K562 (cell line): ENCODE measurements around the gene EFNB3. TPM values are rescaled to one million over a fixed set of nuclear protein-coding genes. Genes with fewer than 3 reads are reported as not detected.

Experiments used
- ATF7 ChIP-seq: fragments of 450-650 bp; IDR thresholded peaks from 2 replicates; pipeline ENCODE4 v1.7.1; 2014; ENCODE audit warnings: mild to moderate bottlenecking, moderate library complexity
- CTBP1 ChIP-seq: fragments of 450-650 bp; IDR thresholded peaks from 2 replicates; pipeline ENCODE4 v1.6.1; 2016; ENCODE audit warnings: borderline replicate concordance
- ELK3 ChIP-seq: fragments of 450-650 bp; formaldehyde crosslinking; IDR thresholded peaks from 2 replicates; pipeline ENCODE4 v1.4.0; 2020; ENCODE audit warnings: mild to moderate bottlenecking
- FOXJ2 ChIP-seq: fragments of 200-800 bp; sonication (Bioruptor generic); IDR thresholded peaks from 2 replicates; pipeline ENCODE4 v1.6.1; 2016; ENCODE audit warnings: missing genetic modification characterization, missing compliant biosample characterization
- HES1 ChIP-seq: fragments of 450-650 bp; IDR thresholded peaks from 2 replicates; pipeline ENCODE4 v1.6.1; 2016; ENCODE audit warnings: low read depth, mild to moderate bottlenecking, moderate library complexity
- MECOM ChIP-seq: fragments of 250-450 bp; sonication (Bioruptor Pico); IDR thresholded peaks from 2 replicates; pipeline ENCODE4 v1.8.0; 2022; ENCODE audit warnings: inconsistent platforms
- MIER1 ChIP-seq: fragments of 450-650 bp; IDR thresholded peaks from 2 replicates; pipeline ENCODE4 v1.6.1; 2016; ENCODE audit warnings: antibody characterized with exemption, mild to moderate bottlenecking, low read depth
- NFYB ChIP-seq: IDR thresholded peaks from 2 replicates; pipeline ENCODE4 v1.6.1; 2011; ENCODE audit warnings: mild to moderate bottlenecking, moderate library complexity; ENCODE audit not compliant: insufficient read length; ENCODE audit errors: extremely low read depth
- NR2F6 ChIP-seq: fragments of 450-650 bp; formaldehyde crosslinking; IDR thresholded peaks from 2 replicates; pipeline ENCODE4 v1.4.0; 2020; ENCODE audit warnings: mild to moderate bottlenecking
- NRF1 ChIP-seq, 2 experiments: fragments of 450-650 bp; IDR thresholded peaks in 1 of 2; conservative IDR thresholded peaks in 1 of 2; 2 replicates each; pipeline ENCODE4 v1.6.1; 2014; ENCODE audit warnings: mild to moderate bottlenecking in 2 of 2
- OTX1 ChIP-seq: fragments of 450-650 bp; formaldehyde crosslinking; IDR thresholded peaks from 2 replicates; pipeline ENCODE4 v1.4.0; 2022; ENCODE audit warnings: mild to moderate bottlenecking
- PHTF2 ChIP-seq: fragments of 250-450 bp; sonication (Bioruptor Pico); IDR thresholded peaks from 2 replicates; pipeline ENCODE4 v1.5.0; 2021; ENCODE audit warnings: mild to moderate bottlenecking
- RNF219 ChIP-seq: fragments of 250-450 bp; sonication (Bioruptor Pico); IDR thresholded peaks from 2 replicates; pipeline ENCODE4 v1.5.0; 2022; ENCODE audit warnings: mild to moderate bottlenecking
- SLC30A9 ChIP-seq: fragments of 250-450 bp; sonication (Bioruptor Pico); IDR thresholded peaks from 2 replicates; pipeline ENCODE4 v1.8.0; 2022; ENCODE audit warnings: mild to moderate bottlenecking, moderate library complexity
- SMARCE1 ChIP-seq: fragments of 450-650 bp; IDR thresholded peaks from 2 replicates; pipeline ENCODE4 v1.7.1; 2016; ENCODE audit warnings: mild to moderate bottlenecking
- SOX6 ChIP-seq: fragments of 450-650 bp; IDR thresholded peaks from 2 replicates; pipeline ENCODE4 v1.6.1; 2014; ENCODE audit warnings: mild to moderate bottlenecking
- SRSF3 ChIP-seq: fragments of 200-400 bp; formaldehyde crosslinking; IDR thresholded peaks from 2 replicates; pipeline ENCODE4 v1.6.1; 2016; ENCODE audit warnings: mild to moderate bottlenecking, low read length, moderate library complexity; ENCODE audit not compliant: insufficient read depth
- ZBTB33 ChIP-seq: sonication (generic); formaldehyde crosslinking; IDR thresholded peaks from 2 replicates; pipeline ENCODE4 v1.8.1; 2023; ENCODE audit warnings: mild to moderate bottlenecking, missing genetic modification reagents
- ZNF174 ChIP-seq: fragments of 250-450 bp; sonication (Bioruptor Pico); IDR thresholded peaks from 2 replicates; pipeline ENCODE4 v1.4.0; 2020; ENCODE audit warnings: mild to moderate bottlenecking
- ZNF280B ChIP-seq: fragments of 250-450 bp; sonication (Bioruptor Pico); IDR thresholded peaks from 2 replicates; pipeline ENCODE4 v1.5.1; 2021; ENCODE audit warnings: mild to moderate bottlenecking
- ZNF3 ChIP-seq: fragments of 250-450 bp; sonication (Bioruptor Pico); IDR thresholded peaks from 2 replicates; pipeline ENCODE4 v1.5.0; 2021; ENCODE audit warnings: mild to moderate bottlenecking, moderate library complexity
- ZNF76 ChIP-seq: fragments of 250-450 bp; sonication (Bioruptor Pico); IDR thresholded peaks from 2 replicates; pipeline ENCODE4 v1.4.0; 2020; ENCODE audit warnings: mild to moderate bottlenecking, moderate library complexity, borderline replicate concordance
- ZZZ3 ChIP-seq: fragments of 450-650 bp; IDR thresholded peaks from 2 replicates; pipeline ENCODE4 v1.6.1; 2016; ENCODE audit warnings: antibody characterized with exemption, mild to moderate bottlenecking, moderate library complexity
- polyA plus RNA-seq, 8 experiments: library from polyadenylated mRNA; depleted of rRNA in 4 of 8; stranded (reverse) in 5 of 8; unstranded in 3 of 8; fragments of >200 nt; fragmentation: Nextera tagmentation in 2 of 8; fragmentation: Illumina TruSeq in 1 of 8; extraction: Ambion mirVana in 2 of 8; extraction: Trizol in 1 of 8; gene quantifications; 2 replicates each; pipeline versions ENCODE4 v1.2.1 to v1.2.3, GENCODE V29; 2011 to 2014; ENCODE audit warnings: inconsistent platforms in 1 of 8, missing spikeins in 1 of 8
- total RNA-seq, 7 experiments: library from RNA; depleted of rRNA in 6 of 7; stranded (reverse); fragments of >200 nt in 6 of 7; fragmentation: Illumina TruSeq in 2 of 7; extraction: Trizol in 2 of 7; gene quantifications; 2 replicates each; pipeline versions ENCODE4 v1.2.1 to v1.2.3, GENCODE V29; 2011 to 2021; ENCODE audit warnings: low replicate concordance in 1 of 7

EFNB3 gene
- total and polyA plus RNA-seq, 9 of the 15 experiments (the other 6 are each of a cell fraction or from before 2014, with no cell fraction given), result not detected

- TF ChIP-seq RNF219 (CRISPR knock-in tag) (no peak), HES1 (no peak), PHTF2 (CRISPR knock-in tag) (no peak), SOX6 (no peak), OTX1 (no peak), MIER1 (peak; percentile 61; the same call in 1 of the 2 replicates), SMARCE1 (no peak), CTBP1 (no peak), NFYB (no peak), ELK3 (no peak), ZBTB33 (CRISPR knock-in tag) (no peak), ZNF280B (CRISPR knock-in tag) (no peak), ZNF3 (CRISPR knock-in tag) (no peak), FOXJ2 (peak; percentile 16; the same call in 1 of the 2 replicates), ZNF76 (CRISPR knock-in tag) (no peak), SRSF3 (no peak), NRF1 (conservative IDR thresholded peaks at IDR 0.05 in 1 of 2, IDR thresholded peaks at IDR 0.05 in 1 of 2) (no peak), SLC30A9 (CRISPR knock-in tag) (no peak), MECOM (no peak), ZZZ3 (no peak), ATF7 (peak; percentile 100), ZNF174 (CRISPR knock-in tag) (no peak), NR2F6 (CRISPR knock-in tag) (no peak)
Observed at GRCh38 chr17:7686222-7687071, 18.6 kb upstream of the EFNB3 start (continued).
